Activated naive CD8-positive, alpha-beta T cell treated with anti-CD3 and anti-CD28 coated beads, Interleukin-2, amount 10 ng/mL, durations not matched to agents 7 days and 5 days (primary cell): Measurements from ENCODE around the gene DNAI1. TPM values are rescaled to one million over a fixed set of nuclear protein-coding genes. Genes with fewer than 3 reads are reported as not detected.
"Not testable (repeated sequence)": the region's sequence is repeated elsewhere in the genome, so short reads cannot be mapped to it uniquely, and the experiment has no call there.

Source experiments
- ATAC-seq: fragments of 150-1000 bp; cut with Tn5 transposase; one replicate; pipeline ENCODE4 v1.10.0; 2021; ENCODE audit warnings: low read depth, moderate library complexity
- POLR2A ChIA-PET: fragments of 350-600 bp; sonication (Branson Sonifier 250); formaldehyde crosslinking; loops from one replicate; lab custom pipeline; 2021; ENCODE audit warnings: antibody characterized with exemption; lab: Charles Lee
- DNase-seq: peaks from one replicate; pipeline ENCODE4 v3.0.0; 2021
- H3K27ac Mint-ChIP-seq: one replicate; pipeline ENCODE4 v1.8.0; 2022; ENCODE audit warnings: mild to moderate bottlenecking, mixed read lengths
- H3K27me3 Mint-ChIP-seq: one replicate; pipeline ENCODE4 v1.8.0; 2022; ENCODE audit warnings: mild to moderate bottlenecking, moderate library complexity, mixed read lengths
- H3K36me3 Mint-ChIP-seq: one replicate; pipeline ENCODE4 v1.8.0; 2021; ENCODE audit warnings: mild to moderate bottlenecking, mixed read lengths
- H3K4me1 Mint-ChIP-seq: one replicate; pipeline ENCODE4 v1.8.0; 2021; ENCODE audit warnings: mixed read lengths
- H3K4me3 Mint-ChIP-seq: one replicate; pipeline ENCODE4 v1.8.0; 2022; ENCODE audit warnings: mild to moderate bottlenecking, moderate library complexity, mixed read lengths
- H3K9me3 Mint-ChIP-seq: one replicate; pipeline ENCODE4 v1.8.0; 2021; ENCODE audit warnings: mixed read lengths
- total RNA-seq, 2 experiments: library from RNA; stranded (reverse); gene quantifications; one replicate each; pipeline ENCODE4 v1.2.3, GENCODE V29; 2021

Gene DNAI1
- total RNA-seq, 2 experiments from 2014 or later, result not detected

DNA sequence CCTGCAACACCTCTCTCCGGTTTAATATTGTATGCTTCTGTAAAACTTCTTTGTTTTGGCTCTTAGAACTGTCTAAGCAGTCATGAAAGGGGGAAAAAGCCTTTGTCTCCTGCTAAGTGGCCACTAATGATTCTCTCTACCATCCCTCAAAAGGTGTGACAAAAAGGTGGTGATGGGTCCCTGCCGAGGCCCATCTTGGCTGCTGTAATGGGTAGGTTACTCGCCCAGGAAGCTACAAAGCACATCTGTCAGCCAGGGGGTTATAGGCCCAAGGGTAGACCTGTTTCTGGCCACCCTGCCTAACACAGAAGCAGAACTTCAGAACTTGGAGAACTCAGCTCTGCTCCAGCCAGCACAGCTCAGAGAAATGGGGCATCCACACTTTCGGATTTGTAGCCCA, 1.9 kb upstream of the DNAI1 start:
- H3K27ac Mint-ChIP-seq, result no peak overlapping the region
- peaks cover 4% of the 10 kb centered on the region for H3K36me3 Mint-ChIP-seq
- H3K9me3 Mint-ChIP-seq, result no peaks in the 10 kb centered on the region
- ATAC-seq, result no peak
- H3K4me3 Mint-ChIP-seq, result peak overlapping the region; percentile 87
- no peak for DNase-seq
- H3K27me3 Mint-ChIP-seq, result peaks cover 13% of the 10 kb centered on the region
- peaks cover 46% of the 10 kb centered on the region for H3K4me1 Mint-ChIP-seq
- POLR2A ChIA-PET, result interaction anchor here (0.7 to 1.6 kb wide), 4 partner anchors 80 to 1801 kb away, joined by 3 to 5 read pairs (median 4); partner anchors contain the start of genes DCTN3, GNE and MYORG

DNA sequence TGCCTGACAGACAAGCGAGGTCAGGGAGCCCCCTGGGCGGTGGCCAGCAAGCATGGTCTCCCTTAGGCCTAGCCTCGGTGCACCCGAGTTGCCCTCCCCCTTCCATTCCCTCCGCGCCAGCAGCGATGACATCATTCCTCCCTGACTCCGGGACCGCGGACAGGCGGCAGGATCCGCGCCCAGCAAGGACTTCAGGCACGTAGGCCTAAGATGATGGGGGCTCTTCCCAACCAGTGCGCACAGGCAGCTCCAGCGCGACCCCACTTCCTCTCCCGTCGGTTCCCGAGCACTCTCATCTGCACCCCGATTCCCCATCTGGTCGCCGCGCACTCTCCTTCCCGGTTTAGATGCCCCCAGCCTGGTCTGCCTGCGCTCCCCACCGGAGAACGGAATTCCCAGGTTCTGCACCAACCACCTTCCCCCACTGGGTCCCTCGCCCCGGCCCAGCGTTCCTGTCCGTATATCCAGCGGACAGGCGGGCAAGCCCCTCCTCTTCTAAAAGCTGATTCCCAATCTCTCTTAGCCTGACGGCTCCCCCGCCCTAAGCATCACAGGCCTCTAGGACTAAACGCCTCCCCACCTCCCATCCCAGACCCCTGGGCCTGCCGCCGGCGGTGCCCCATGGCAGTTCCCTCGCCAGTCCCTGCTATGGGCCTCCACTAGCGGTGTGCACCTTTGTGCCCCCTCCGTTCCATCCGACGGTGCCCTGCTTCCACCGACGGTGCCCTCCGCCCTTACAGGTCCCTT, 1.2 kb upstream of the DNAI1 start:
- ATAC-seq (no peak), DNase-seq (peak; percentile 32)
- H3K36me3 Mint-ChIP-seq, result peaks cover 2% of the 10 kb centered on the region
- H3K27me3 Mint-ChIP-seq, result peaks cover 13% of the 10 kb centered on the region
- POLR2A ChIA-PET, result no interaction called here
- peak overlapping the region; percentile 87 for H3K4me3 Mint-ChIP-seq
- peaks cover 41% of the 10 kb centered on the region for H3K4me1 Mint-ChIP-seq
- no peaks in the 10 kb centered on the region for H3K9me3 Mint-ChIP-seq
- H3K27ac Mint-ChIP-seq, result peak overlapping the region; percentile 79

DNA sequence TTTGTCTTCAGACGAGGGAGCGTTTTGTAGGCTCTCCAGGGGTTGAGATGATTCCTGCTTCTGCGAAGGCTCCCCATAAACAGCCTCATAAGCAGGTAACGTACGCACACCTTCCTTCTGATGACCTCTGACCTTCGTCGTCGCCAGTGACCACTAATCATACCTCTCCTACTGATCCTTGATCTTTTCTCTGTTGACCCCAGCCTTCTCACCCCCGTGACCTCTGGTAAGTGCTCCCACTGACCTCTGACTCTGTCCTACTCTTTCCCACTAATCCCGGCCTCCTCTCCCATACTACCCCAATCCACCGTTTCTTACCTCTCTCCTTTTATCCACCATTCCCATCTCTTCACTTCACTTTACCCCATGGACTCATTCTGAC, 345 bp downstream of the DNAI1 start:
- ATAC-seq, result no peak
- H3K4me3 Mint-ChIP-seq, result peak overlapping the region; percentile 78
- H3K4me1 Mint-ChIP-seq, result peaks cover 39% of the 10 kb centered on the region
- no peak for DNase-seq
- peaks cover 20% of the 10 kb centered on the region for H3K27me3 Mint-ChIP-seq
- H3K9me3 Mint-ChIP-seq, result no peaks in the 10 kb centered on the region
- POLR2A ChIA-PET, result interaction anchor here (0.6 to 1.0 kb wide), 2 partner anchors 153 to 610 kb away, joined by 3 to 4 read pairs; partner anchors contain the start of gene RPP25L
- no peaks in the 10 kb centered on the region for H3K36me3 Mint-ChIP-seq
- H3K27ac Mint-ChIP-seq, result no peak overlapping the region

DNA sequence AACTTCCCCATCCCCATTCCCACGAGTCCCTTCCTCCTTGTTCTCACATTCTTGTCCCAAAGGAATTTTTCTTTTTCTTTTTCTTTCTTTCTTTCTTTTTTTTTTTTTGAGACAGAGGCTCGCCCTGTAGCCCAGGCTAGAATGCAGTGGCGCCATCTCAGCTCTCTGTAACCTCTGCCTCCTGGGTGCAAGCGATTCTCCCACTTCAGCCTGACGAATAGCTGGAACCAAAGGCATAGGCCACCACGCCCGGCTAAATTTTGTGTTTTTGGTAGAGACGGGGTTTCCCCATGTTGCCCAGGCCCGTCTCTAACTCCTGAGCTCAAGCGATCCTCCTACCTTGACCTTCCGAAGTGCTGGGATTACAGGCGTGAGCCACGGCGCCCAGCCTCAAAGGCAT, 751 bp downstream of the DNAI1 start:
- no peak for DNase-seq
- Mint-ChIP-seq H3K27me3 (peaks cover 20% of the 10 kb centered on the region), H3K4me1 (peaks cover 39% of the 10 kb centered on the region), H3K27ac (no peak overlapping the region), H3K36me3 (no peaks in the 10 kb centered on the region), H3K4me3 (peak overlapping the region; percentile 78), H3K9me3 (no peaks in the 10 kb centered on the region)
- POLR2A ChIA-PET, result no interaction called here
- ATAC-seq, result no peak

DNA sequence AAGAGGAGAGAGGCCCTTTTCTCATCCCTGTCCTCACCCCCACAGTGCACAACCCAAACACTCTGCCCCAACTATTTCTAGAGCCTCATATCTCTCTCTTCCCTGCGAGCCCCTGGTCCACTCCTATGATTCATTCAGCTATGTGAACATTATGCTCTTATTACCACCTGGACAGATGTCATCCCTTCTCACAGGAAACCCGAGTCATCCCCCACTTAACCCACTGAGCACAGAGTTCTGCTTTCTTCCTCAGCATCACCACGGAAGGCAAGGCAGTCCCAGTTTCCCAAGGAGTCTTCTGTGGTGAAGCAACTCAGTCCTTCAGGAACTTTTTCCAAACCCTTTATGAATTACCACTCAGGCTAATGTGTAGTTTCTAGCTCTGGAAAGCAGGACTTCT, 1.3 kb downstream of the DNAI1 start:
- peaks cover 20% of the 10 kb centered on the region for H3K27me3 Mint-ChIP-seq
- H3K27ac Mint-ChIP-seq, result no peak overlapping the region
- no peak for DNase-seq
- no peaks in the 10 kb centered on the region for H3K9me3 Mint-ChIP-seq
- no peak for ATAC-seq
- no peak overlapping the region for H3K4me3 Mint-ChIP-seq
- POLR2A ChIA-PET, result no interaction called here
- H3K4me1 Mint-ChIP-seq, result peaks cover 36% of the 10 kb centered on the region
- no peaks in the 10 kb centered on the region for H3K36me3 Mint-ChIP-seq

DNA sequence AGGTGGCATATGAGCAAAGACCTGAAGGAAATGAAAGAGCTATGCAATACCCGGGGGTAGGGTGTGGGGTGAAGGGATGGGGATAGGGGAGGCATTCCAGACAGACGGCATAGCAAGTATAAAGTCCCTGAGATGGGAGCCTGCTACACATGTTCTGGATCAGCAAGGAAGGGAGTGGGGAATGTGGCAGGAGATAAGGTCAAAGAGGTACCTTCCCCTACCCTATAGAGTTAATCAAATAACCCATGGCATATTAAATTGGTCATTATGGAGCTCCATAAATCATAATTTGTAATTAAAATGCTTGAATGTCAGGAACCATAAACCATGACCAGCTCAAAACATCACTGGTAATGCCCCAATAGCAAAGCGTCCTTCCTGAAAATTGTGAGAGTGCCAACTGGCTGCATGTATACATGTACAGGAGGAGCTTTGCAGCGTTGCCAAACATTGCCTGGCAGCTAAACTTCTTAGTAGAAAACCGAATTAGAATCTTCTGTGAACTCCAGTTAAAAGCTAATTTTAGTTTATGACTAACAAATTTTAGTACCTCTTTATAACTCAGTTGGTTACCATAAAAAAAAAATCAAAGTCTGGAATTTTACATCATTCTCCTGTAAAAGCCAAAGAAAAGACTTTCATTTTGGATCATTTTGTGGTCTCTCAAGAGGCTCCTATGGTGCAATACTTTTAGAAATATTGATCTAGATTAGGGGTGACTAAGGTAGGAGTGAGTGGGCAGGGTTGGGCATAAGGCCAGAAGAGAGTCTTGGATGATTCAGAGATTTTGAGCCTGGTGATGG, 4.7 kb downstream of the DNAI1 start:
- ATAC-seq, result no peak
- POLR2A ChIA-PET, result no interaction called here
- Mint-ChIP-seq H3K27me3 (peaks cover 24% of the 10 kb centered on the region), H3K4me3 (no peak overlapping the region), H3K27ac (no peak overlapping the region), H3K9me3 (no peaks in the 10 kb centered on the region), H3K36me3 (no peaks in the 10 kb centered on the region), H3K4me1 (peaks cover 13% of the 10 kb centered on the region)
- DNase-seq, result no peak

DNA sequence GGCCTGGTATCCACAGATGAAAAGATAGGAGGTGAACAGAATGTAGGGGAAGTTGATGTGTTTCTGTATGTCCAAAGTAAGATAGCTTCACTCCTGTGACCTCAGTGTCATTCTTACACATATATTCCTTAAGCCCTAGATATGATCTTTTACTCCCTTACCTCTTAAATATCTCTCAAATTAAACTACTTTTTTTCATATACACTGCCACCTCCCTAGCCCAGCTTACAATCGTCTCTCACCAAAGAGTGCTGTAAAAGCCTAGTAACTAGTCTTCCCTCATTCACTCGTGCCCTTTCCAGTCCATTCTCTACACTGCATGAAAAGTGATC, 5.3 kb downstream of the DNAI1 start:
- ATAC-seq (no peak), DNase-seq (no peak)
- Mint-ChIP-seq H3K27ac (no peak overlapping the region), H3K9me3 (no peaks in the 10 kb centered on the region), H3K27me3 (peaks cover 24% of the 10 kb centered on the region), H3K4me1 (peaks cover 10% of the 10 kb centered on the region), H3K36me3 (no peaks in the 10 kb centered on the region), H3K4me3 (no peak overlapping the region)
- POLR2A ChIA-PET, result no interaction called here

DNA sequence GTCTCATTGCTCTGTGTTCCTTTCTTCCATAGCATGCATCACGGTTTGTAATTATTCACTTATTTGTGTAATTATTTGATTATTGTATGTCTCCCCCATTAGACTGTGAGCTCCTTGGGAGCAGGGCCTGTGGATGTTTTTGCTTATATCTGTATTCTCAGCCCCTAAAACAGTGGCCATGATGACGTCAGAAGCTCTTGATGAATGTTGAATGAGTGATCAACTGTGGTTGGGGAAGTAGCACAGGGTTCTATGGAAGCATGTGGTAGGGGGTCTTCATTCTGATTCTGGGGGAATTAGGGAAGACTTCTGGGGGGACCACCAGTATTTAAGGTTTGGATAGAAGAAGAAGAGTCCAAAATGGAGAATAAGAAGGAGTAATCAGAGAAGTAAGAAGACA, 6.0 kb downstream of the DNAI1 start:
- no peak for DNase-seq
- Mint-ChIP-seq H3K27ac (no peak overlapping the region), H3K36me3 (no peaks in the 10 kb centered on the region), H3K4me1 (peaks cover 5% of the 10 kb centered on the region), H3K9me3 (no peaks in the 10 kb centered on the region), H3K4me3 (no peak overlapping the region), H3K27me3 (peaks cover 21% of the 10 kb centered on the region)
- no peak for ATAC-seq
- POLR2A ChIA-PET, result no interaction called here

DNA sequence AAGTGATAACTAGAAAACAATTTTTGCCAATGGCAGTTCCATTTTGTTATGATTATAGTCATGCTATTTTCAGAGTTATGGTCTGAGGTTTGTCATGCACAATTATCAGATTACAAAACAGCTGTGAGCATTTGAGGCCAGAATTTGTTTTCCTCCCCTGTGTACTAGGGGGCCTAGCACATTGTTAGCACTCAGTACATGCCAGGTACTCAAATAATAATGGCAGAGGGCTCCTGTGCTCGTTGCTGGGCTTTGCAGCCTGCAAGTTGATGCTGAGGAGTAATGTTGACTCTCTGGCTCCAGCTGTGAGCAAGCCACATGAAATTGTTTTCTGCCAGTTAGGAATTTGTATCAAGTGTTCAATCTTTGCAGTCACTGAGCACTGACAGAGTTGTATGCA, 6.9 kb downstream of the DNAI1 start:
- POLR2A ChIA-PET, result no interaction called here

DNA sequence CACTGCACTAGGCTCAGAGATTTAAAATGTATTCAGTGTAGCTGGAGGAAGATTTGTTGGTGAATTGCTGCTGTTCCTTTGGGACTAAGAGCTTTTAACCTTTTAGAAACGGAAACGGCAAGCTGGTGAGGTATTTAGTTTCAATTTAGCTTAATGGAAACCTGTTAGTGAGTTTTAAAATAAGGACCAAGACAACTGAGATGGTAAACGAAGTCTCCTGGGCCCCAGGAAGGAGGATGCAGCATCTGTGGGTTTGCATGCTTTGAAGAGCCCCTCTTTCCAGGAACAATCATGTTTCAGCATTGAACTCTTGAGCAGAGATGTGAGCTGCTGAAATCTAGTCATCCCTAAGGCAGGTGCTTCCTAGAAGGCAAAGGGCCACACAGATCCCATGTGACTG, 16.5 kb downstream of the DNAI1 start:
- peaks cover 5% of the 10 kb centered on the region for H3K4me1 Mint-ChIP-seq
- H3K27ac Mint-ChIP-seq, result no peak overlapping the region
- H3K36me3 Mint-ChIP-seq, result no peaks in the 10 kb centered on the region
- H3K4me3 Mint-ChIP-seq, result no peak overlapping the region
- POLR2A ChIA-PET, result no interaction called here
- H3K27me3 Mint-ChIP-seq, result peaks cover 27% of the 10 kb centered on the region
- ATAC-seq, result no peak
- DNase-seq, result no peak
- no peaks in the 10 kb centered on the region for H3K9me3 Mint-ChIP-seq

More for the DNA sequence above, 6.9 kb downstream of the DNAI1 start:
- no peak overlapping the region for H3K4me3 Mint-ChIP-seq
- no peaks in the 10 kb centered on the region for H3K9me3 Mint-ChIP-seq
- H3K27me3 Mint-ChIP-seq, result peaks cover 21% of the 10 kb centered on the region
- no peaks in the 10 kb centered on the region for H3K36me3 Mint-ChIP-seq
- no peaks in the 10 kb centered on the region for H3K4me1 Mint-ChIP-seq
- no peak overlapping the region for H3K27ac Mint-ChIP-seq
- ATAC-seq (no peak), DNase-seq (no peak)

DNA sequence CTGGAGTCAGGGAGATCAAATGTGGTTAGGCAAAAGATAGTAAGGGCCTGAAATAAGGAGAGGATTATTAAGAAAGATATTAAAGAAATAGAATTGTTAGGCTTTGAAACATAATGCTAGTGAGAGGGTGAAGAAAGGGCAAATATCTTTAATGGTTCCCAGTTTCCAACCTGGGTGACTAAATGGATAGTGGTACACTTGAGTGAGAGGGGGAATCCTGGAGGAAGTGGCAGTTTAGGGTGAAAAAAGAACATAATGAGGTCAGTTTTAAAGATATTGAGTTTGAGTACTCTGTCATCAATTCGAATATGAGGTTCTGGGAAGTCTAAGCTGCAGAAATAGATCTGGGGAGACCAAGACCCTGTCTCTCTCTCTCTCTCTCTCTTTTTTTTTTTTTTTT, 18.9 kb downstream of the DNAI1 start:
- no peak overlapping the region for H3K27ac Mint-ChIP-seq
- no peaks in the 10 kb centered on the region for H3K9me3 Mint-ChIP-seq
- peaks cover 5% of the 10 kb centered on the region for H3K4me1 Mint-ChIP-seq
- DNase-seq, result no peak
- H3K4me3 Mint-ChIP-seq, result no peak overlapping the region
- H3K36me3 Mint-ChIP-seq, result no peaks in the 10 kb centered on the region
- peaks cover 19% of the 10 kb centered on the region for H3K27me3 Mint-ChIP-seq
- ATAC-seq, result no peak
- POLR2A ChIA-PET, result no interaction called here

DNA sequence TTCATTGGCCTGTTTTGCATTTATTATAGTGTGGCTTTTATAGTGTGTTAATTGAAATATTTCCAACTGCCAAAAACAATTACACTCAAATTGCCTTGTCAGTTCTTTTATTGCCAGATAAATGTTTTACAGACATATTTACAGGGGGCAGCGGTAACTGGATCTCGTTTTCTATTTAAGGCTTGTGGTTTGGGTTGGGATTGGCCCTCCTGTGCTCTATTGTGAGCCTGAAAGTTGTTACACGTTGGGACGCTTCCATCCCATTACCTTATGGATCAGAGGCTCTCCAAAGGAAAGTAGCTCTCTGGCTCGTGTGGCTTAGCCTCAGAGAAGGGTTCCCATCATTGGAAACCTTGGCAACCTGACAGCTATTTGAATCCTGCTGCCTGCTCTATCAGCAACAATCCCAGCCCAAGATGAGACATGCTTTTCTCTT, 20.8 kb downstream of the DNAI1 start:
- Mint-ChIP-seq H3K4me3 (no peak overlapping the region), H3K36me3 (no peaks in the 10 kb centered on the region), H3K9me3 (no peaks in the 10 kb centered on the region), H3K27ac (no peak overlapping the region), H3K4me1 (peaks cover 5% of the 10 kb centered on the region), H3K27me3 (peaks cover 19% of the 10 kb centered on the region)
- POLR2A ChIA-PET, result no interaction called here
- ATAC-seq (no peak), DNase-seq (no peak)

DNA sequence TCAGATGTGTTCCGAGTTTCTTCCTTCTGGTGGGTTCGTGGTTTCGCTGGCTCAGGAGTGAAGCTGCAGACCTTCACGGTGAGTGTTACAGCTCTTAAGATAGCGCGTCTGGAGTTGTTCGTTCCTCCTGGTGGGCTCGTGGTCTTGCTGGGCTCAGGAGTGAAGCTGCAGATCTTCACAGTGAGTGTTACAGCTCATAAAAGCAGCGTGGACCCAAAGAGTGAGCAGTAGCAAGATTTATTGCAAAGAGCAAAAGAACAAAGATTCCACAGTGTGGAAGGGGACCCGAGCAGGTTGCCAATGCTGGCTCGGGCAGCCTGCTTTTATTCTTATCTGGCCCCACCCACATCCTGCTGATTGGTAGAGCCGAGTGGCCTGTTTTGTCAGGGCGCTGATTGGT, 23.0 kb downstream of the DNAI1 start:
- DNase-seq, H3K4me1 Mint-ChIP-seq, H3K4me3 Mint-ChIP-seq, H3K36me3 Mint-ChIP-seq, H3K27ac Mint-ChIP-seq, ATAC-seq, POLR2A ChIA-PET, H3K9me3 Mint-ChIP-seq: not testable (repeated sequence)
- H3K27me3 Mint-ChIP-seq, result peaks cover 20% of the 10 kb centered on the region

DNA sequence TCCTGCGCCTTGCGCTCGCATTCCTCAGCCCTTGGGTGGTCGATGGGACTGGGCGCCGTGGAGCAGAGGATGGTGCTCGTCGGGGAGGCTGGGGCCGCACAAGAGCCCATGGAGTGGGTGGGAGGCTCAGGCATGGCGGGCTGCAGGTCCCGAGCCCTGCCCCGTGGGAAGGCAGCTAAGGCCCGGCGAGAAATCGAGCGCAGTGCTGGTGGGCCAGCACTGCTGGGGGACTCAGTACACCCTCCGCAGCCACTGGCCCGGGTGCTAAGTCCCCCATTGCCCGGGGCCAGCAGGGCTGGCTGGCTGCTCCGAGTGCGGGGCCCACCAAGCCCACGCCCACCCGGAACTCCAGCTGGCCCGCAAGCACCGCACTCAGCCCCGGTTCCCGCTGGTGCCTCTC, 24.1 kb downstream of the DNAI1 start:
- DNase-seq, ATAC-seq, POLR2A ChIA-PET, H3K36me3 Mint-ChIP-seq, H3K9me3 Mint-ChIP-seq, H3K27ac Mint-ChIP-seq, H3K4me3 Mint-ChIP-seq, H3K4me1 Mint-ChIP-seq: not testable (repeated sequence)
- H3K27me3 Mint-ChIP-seq, result peaks cover 18% of the 10 kb centered on the region
